ENCODE measurements around the gene SLC2A1. TPM values are rescaled to one million over a fixed set of nuclear protein-coding genes. Genes with fewer than 3 reads are reported as not detected.

Gene SLC2A1
- total and polyA plus RNA-seq, 2 of the 13 experiments (the other 11 are each of a cell fraction or from before 2014, with no cell fraction given): 125 to 423 TPM

DNA sequence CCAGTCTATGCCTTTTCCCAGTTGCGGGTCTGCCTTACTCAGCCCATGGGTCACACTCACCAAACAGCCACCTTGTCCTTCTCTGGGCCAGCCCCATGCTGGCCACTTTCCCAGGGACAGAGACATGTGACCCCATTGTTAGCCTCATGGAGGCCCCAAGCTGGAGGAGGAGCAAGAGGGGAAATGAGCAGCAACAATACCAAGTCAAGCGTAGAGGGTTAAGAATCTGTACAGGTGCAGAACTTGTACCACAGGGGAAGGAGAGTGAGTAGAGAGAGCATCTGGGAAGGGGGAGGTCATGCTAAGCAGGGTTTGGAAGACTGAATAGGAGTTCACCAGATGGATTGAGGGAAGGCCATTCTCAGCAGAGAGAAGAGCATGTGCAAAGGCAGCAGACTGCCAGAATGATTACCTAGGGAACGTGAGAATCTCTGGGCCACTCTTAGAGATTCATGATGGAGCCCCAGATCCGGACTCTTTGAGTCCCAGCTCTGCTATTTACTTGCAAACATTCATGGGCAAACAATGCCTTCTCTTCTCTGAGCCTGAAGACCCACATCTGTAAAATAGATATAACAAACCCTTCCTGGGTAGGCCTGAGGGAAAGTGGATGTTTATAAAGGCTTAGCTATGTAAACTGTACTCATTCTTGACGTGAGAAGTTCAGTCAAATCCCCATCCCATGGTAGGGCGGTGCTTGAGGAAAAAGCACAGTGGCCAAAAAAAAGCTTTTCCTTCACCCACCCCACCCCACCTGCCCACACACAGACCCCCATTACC lies 2.8 kb upstream of the SLC2A1 start (continued):
- TF ChIP-seq PITX1 (CRISPR knock-in tag; IDR thresholded peaks at IDR 0.05): peak; percentile 69
- peak; percentile 36; the same call in 1 of the 2 replicates for TF ChIP-seq ZNF644 (CRISPR knock-in tag; IDR thresholded peaks at IDR 0.05; ENCODE audit: low read depth)

DNA sequence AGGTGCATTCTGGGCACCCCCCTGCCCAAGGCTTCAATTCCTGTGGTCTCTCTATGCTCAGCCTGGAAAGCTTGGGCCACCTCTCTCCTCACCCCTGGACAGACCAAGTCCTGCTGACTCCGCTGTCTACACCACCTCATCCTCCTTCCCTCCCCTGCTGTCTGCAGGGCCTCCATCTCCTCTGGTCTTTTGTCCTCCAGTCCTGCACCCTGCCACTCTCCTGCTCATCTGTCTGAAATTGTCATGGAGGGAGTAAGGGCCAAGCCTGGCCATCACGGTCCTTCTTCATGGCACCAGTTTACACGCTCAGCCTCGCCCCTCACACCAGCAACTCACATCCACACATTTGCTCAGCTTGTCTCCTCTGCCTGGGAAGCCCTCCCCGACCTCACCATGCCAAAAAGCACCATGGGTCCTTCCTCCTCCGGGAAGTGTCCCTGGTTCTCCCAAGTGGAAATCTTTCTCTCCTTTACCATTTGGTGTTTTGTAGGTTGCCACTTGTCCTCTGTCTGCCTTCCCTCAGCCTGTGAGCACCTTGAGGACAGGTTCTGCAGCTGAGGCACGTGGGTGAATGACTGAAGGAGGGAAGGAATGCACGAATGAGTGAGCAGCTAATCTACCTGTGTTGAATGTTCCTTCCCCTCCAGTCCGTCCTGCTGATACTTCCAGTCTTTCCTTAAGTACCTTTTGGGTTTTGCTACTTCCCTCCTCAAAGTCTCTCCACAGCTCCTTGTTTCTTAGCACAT lies 2.1 kb upstream of the SLC2A1 start:
- ATAC-seq: no peak
- POLR2A ChIA-PET: interaction anchor here (0.5 to 3.4 kb wide), 7 partner anchors 8 to 193 kb away, joined by 3 to 18 read pairs (median 4); partner anchors contain the start of gene C1orf50
- Histone ChIP-seq H4K20me1 (ENCODE audit: insufficient read depth, low read length) (peaks cover 21% of the 10 kb centered on the region), H3K4me2 (ENCODE audit: low read depth, low read length) (peak overlapping the region; percentile 93), H3K27me3 (ENCODE audit: control insufficient read depth in 1 of 2, insufficient read depth in 2 of 2, low read length in 2 of 2) (no peaks in the 10 kb centered on the region; a peak in 1 of 5 replicates), H3K9me3 (ENCODE audit: low read length) (no peaks in the 10 kb centered on the region), H3K9ac (ENCODE audit: insufficient read depth, low read depth, low read length) (peak overlapping the region; percentile 64; the same call in 1 of the 2 replicates), H2AFZ (ENCODE audit: low read length) (no peak overlapping the region), H3K36me3 (replicated peaks in 1 of 2; ENCODE audit: control insufficient read depth in 1 of 2, insufficient read depth in 2 of 2, low read length in 2 of 2) (peaks cover 5 to 10% of the 10 kb centered on the region in 2 experiments; a peak in 4 of 5 replicates), H3K4me1 (ENCODE audit: insufficient read depth, low read length) (peaks cover 52% of the 10 kb centered on the region), H3K4me3 (replicated peaks in 1 of 3; ENCODE audit: insufficient read depth in 1 of 3, low read depth in 2 of 3, low read length in 3 of 3) (peak overlapping the region; percentile 25 to 97 (median 93); a peak in 5 of 6 replicates), H3K27ac (ENCODE audit: extremely low read length, insufficient read depth, low read length) (peak overlapping the region; percentile 43), H3K79me2 (ENCODE audit: insufficient read depth, low read length) (peaks cover 52% of the 10 kb centered on the region)
- 57% methylated on average over 9 of the region's 9 CpGs for WGBS (ENCODE audit: low lambda C conversion rate)
- BruUV-seq (replicated peaks): TSS peak; percentile 24
- no peak for FAIRE-seq
- CTCF ChIA-PET (ENCODE audit: low intra/inter-chr PET ratio, low total read pairs): no interaction called here
- in situ Hi-C loops (cut with HindIII; ENCODE audit: extremely low pct_ligation_motif_present, low pct_unique_long_range_greater_than_20kb): no loop called here
- intact Hi-C loops (cut with micrococcal nuclease; ENCODE audit: unreplicated experiment): no loop called here
- DNase-seq (ENCODE audit: low spot score): no peak
- TF ChIP-seq RXRA (CRISPR knock-in tag; IDR thresholded peaks at IDR 0.05) (no peak), JUND (CRISPR knock-in tag; IDR thresholded peaks at IDR 0.05) (no peak), TCF7 (IDR thresholded peaks at IDR 0.05; ENCODE audit: low read depth) (no peak), ZNF234 (CRISPR knock-in tag; conservative IDR thresholded peaks at IDR 0.05) (no peak), ZNF660 (CRISPR knock-in tag; IDR thresholded peaks at IDR 0.05; ENCODE audit: borderline replicate concordance, low read depth) (no peak), POLR2A (IDR thresholded peaks at IDR 0.05; ENCODE audit: insufficient read depth in 1 of 2, low read depth in 2 of 2, low read length in 2 of 2) (peak in 1 of 2 experiments; percentile 14; a peak in 1 of 4 replicates), MAFK (conservative IDR thresholded peaks at IDR 0.05 in 1 of 2, IDR thresholded peaks at IDR 0.05 in 1 of 2; ENCODE audit: low read length in 2 of 2) (no peak), ZNF501 (CRISPR knock-in tag; IDR thresholded peaks at IDR 0.05) (peak; percentile 61; the same call in 1 of the 2 replicates), ZNF446 (CRISPR knock-in tag; IDR thresholded peaks at IDR 0.05) (0 out of 2 replicates have a peak, but pooled peaks have one; percentile 30), ZNF263 (CRISPR knock-in tag; IDR thresholded peaks at IDR 0.05) (no peak)
- TF ChIP-seq, protein P1, sequence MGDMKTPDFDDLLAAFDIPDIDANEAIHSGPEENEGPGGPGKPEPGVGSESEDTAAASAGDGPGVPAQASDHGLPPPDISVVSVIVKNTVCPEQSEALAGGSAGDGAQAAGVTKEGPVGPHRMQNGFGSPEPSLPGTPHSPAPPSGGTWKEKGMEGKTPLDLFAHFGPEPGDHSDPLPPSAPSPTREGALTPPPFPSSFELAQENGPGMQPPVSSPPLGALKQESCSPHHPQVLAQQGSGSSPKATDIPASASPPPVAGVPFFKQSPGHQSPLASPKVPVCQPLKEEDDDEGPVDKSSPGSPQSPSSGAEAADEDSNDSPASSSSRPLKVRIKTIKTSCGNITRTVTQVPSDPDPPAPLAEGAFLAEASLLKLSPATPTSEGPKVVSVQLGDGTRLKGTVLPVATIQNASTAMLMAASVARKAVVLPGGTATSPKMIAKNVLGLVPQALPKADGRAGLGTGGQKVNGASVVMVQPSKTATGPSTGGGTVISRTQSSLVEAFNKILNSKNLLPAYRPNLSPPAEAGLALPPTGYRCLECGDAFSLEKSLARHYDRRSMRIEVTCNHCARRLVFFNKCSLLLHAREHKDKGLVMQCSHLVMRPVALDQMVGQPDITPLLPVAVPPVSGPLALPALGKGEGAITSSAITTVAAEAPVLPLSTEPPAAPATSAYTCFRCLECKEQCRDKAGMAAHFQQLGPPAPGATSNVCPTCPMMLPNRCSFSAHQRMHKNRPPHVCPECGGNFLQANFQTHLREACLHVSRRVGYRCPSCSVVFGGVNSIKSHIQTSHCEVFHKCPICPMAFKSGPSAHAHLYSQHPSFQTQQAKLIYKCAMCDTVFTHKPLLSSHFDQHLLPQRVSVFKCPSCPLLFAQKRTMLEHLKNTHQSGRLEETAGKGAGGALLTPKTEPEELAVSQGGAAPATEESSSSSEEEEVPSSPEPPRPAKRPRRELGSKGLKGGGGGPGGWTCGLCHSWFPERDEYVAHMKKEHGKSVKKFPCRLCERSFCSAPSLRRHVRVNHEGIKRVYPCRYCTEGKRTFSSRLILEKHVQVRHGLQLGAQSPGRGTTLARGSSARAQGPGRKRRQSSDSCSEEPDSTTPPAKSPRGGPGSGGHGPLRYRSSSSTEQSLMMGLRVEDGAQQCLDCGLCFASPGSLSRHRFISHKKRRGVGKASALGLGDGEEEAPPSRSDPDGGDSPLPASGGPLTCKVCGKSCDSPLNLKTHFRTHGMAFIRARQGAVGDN (CRISPR knock-in tag; IDR thresholded peaks at IDR 0.05): peak; percentile 52
- TF ChIP-seq, protein P2, sequence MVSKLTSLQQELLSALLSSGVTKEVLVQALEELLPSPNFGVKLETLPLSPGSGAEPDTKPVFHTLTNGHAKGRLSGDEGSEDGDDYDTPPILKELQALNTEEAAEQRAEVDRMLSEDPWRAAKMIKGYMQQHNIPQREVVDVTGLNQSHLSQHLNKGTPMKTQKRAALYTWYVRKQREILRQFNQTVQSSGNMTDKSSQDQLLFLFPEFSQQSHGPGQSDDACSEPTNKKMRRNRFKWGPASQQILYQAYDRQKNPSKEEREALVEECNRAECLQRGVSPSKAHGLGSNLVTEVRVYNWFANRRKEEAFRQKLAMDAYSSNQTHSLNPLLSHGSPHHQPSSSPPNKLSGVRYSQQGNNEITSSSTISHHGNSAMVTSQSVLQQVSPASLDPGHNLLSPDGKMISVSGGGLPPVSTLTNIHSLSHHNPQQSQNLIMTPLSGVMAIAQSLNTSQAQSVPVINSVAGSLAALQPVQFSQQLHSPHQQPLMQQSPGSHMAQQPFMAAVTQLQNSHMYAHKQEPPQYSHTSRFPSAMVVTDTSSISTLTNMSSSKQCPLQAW (CRISPR knock-in tag; IDR thresholded peaks at IDR 0.05): peak; percentile 52; the same call in 1 of the 2 replicates
- TF ChIP-seq, protein P3, sequence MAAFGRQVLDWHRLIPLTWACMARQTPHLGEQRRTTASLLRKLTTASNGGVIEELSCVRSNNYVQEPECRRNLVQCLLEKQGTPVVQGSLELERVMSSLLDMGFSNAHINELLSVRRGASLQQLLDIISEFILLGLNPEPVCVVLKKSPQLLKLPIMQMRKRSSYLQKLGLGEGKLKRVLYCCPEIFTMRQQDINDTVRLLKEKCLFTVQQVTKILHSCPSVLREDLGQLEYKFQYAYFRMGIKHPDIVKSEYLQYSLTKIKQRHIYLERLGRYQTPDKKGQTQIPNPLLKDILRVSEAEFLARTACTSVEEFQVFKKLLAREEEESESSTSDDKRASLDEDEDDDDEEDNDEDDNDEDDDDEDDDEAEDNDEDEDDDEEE (CRISPR knock-in tag; IDR thresholded peaks at IDR 0.05): no peak
